GM18507 (cell line): ENCODE results near the gene PSMD5.

Source experiments
- DNase-seq: peaks from one replicate; pipeline ENCODE4 v3.0.0; 2011; ENCODE audit warnings: low read depth; ENCODE audit not compliant: insufficient read length; ENCODE audit errors: extremely low spot score
- FAIRE-seq: peaks from 2 replicates; lab custom pipeline; 2011; peaks lifted over from hg19 to GRCh38; lab: Jason Lieb, UNC

Gene PSMD5

GRCh38 chr9:120775859-120776258, 66.9 kb downstream of the PSMD5 start:
- FAIRE-seq (no peak), DNase-seq (no peak)

GRCh38 chr9:120774719-120775118, 68.0 kb downstream of the PSMD5 start:
- no peak for FAIRE-seq
- DNase-seq: no peak

GRCh38 chr9:120773256-120773655, 69.5 kb downstream of the PSMD5 start:
- FAIRE-seq: no peak
- DNase-seq: no peak

GRCh38 chr9:120770931-120771330, 71.8 kb downstream of the PSMD5 start:
- FAIRE-seq: no peak
- no peak for DNase-seq

GRCh38 chr9:120768886-120769285, 73.8 kb downstream of the PSMD5 start:
- no peak for DNase-seq
- no peak for FAIRE-seq

- FAIRE-seq (no peak), DNase-seq (no peak)
Observed at GRCh38 chr9:120768247-120768646, 74.5 kb downstream of the PSMD5 start.

- DNase-seq (no peak), FAIRE-seq (no peak)
Observed at GRCh38 chr9:120767451-120767850, 75.3 kb downstream of the PSMD5 start.
